GM18519 (cell line): ENCODE data around the gene RGCC.
A peak's percentile ranks its signal among the peaks of the same experiment; 100 is the strongest.
"Not testable (repeated sequence)": the region's sequence is repeated elsewhere in the genome, so short reads cannot be mapped to it uniquely, and the experiment has no call there.

Experiments
- ATAC-seq: cut with Tn5 transposase; IDR thresholded peaks from one replicate; pipeline ENCODE4 v1.9.1; 2021; ENCODE audit warnings: mild to moderate bottlenecking, moderate library complexity; ENCODE audit not compliant: unreplicated experiment, low FRiP score

The RGCC gene

DNA sequence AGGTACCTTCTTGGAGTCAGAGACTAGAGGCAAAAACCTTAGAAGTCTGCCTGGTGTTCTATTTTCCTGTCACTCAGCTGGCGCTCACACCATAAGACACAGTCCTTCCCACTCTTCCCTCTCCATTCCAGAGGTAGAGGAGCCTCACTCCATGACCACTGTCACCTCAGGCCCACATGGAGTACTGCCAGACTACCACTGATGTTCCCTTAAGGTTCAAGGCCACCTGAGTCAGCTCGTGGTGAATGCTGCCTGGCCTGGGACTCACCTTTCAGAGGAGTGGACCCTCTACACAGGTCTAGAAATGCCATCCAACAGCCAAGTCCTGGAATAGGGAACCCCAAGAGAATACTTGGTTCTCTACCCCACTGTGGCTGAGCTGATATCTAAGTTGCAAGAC lies 29.9 kb downstream of the RGCC start:
- ATAC-seq: no peak

- ATAC-seq: no peak
Measured at GRCh38 chr13:41488124-41488523, 30.8 kb downstream of the RGCC start.

GRCh38 chr13:41490371-41491015 lies 33.1 kb downstream of the RGCC start:
- ATAC-seq: no peak

DNA sequence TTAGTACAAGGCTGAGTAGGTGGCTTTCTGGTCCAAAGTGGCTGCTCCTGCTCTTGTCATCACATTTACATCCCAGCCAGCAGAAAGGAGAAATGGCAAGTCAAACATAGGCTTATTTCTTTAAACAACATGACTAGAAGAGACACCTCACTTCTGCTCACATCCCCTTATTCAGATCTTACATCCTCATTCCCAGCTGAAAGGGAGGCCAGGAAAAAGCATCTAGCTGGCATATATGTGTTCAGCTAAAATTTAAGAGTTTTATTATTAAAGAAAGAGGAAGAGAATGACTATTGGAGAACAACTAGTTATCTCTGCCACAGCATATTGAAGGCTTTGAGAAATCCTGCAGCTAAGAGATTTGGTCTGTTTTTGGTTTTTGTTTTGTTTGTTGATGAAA lies 34.1 kb downstream of the RGCC start:
- no peak for ATAC-seq

- no peak for ATAC-seq
Measured at GRCh38 chr13:41492432-41493260, 35.3 kb downstream of the RGCC start.

DNA sequence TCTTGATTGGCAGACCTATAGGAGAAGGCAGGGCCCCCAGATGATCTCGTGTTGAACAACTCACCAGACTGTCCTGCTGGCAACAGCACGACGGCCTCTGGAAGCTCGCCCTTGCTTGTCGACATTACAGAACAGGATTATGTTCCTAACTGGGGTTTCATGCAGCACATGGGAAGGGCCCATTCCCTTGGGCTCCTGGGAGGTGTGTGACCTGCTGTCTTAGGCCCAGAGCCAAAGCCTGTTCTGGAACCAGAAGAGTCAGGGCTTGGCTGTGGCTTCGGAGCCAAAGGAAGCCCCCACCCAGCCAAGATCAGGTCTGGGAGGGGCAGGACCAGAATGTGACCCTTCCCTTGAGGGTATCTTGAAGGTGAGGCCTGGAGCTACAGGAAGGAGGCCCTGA lies 36.9 kb downstream of the RGCC start:
- no peak for ATAC-seq

- no peak for ATAC-seq
Measured at GRCh38 chr13:41495044-41495443, 37.7 kb downstream of the RGCC start.

DNA sequence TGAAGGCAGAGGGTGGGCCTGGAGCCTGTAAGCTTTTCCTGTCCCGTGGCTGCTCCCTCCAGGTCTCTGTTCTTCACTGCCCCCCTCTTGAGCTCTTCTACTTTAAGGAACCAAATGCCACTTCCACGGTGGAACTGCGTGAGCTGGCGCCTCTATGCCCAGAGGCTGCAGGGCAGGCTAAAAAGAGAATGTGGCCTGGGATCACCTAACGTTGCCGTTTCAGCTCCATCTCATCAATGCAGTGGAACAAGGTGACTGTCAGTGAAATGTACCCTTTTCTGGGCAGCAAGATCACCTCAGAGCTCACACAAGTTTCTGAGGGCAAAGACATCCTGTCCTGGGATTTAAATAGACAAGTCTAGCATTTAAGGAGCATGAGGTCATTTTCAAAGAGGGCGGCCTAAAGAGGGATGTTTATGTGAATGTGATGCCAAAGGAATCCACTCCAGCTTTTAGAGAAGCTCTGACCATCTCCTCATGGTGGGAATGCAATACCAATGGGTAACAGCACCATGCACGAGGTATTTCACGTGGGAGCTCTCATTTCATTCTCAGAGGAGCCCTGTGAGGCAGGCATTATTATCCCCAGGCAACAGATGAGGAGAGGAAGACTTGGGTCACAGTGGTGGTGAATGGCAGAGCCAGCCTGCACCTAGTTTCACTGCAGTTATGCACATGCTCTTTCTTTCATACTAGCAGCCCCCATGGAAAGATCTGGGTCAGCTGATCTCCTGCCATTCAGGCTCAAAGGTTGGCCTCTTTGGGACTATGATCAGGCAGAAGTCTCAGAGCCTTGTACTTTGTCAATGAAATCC lies 39.3 kb downstream of the RGCC start:
- ATAC-seq: no peak

GRCh38 chr13:41497436-41497835 lies 40.1 kb downstream of the RGCC start:
- no peak for ATAC-seq

GRCh38 chr13:41499452-41499851 lies 42.1 kb downstream of the RGCC start:
- no peak for ATAC-seq

DNA sequence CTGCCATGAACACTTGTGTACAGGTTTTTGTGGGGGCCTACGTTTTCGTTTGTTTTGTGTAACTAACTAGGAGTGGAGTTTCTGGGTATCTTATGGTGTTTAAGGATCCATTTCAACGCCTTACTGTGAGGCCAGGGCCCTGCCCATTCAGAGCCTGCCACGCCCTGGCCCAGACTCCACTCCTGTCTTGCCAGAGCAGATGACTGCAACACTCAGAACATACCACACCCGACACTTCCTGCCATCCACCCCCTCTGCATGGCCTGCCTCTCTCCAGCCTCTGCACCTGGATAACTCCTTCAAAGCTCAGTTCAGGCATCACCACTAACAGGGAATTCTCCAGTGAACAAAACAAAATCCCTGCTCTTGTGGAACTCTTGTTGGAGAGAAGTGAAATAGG lies 43.2 kb downstream of the RGCC start:
- no peak for ATAC-seq

DNA sequence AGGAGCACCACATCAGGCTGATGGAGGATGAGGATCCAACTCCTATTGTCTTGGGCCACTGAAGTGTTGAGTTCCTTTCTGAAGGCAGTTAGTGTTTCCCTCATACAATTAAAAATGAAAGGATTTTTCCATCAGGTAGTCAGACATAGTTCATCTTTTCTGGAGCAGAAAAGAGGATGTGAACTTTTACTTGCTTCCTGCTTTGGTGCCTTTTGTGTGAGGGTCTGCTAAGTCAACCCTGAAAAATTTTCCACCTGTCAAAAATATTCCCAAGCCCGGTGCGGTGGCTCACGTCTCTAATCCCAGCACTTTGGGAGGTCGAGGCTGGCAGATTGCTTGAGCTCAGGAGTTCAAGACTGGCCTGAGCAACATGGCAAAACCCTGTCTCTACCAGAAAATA lies 43.9 kb downstream of the RGCC start:
- no peak for ATAC-seq

DNA sequence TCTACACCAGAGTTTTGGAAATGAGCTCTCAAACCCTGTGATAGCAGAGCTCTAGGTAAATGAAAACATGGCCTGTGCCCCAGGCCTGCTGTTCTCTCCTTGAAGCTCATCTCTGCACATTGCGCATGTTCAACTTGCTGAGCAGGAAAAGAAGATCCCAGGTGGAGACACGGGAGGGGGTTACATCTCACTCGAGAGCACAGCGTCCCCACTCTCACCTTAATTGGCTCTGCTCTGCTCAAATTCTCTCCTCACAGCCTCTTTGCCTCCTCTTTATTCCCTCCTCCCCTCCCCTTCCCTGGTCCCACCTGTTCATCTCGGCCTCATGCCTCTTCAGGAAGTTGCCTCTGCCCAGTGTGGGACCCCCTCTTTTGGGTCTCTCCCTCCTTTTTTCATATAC lies 44.7 kb downstream of the RGCC start:
- ATAC-seq: no peak

- peak; percentile 73 for ATAC-seq
Measured at GRCh38 chr13:41502673-41503072, 45.3 kb downstream of the RGCC start.

DNA sequence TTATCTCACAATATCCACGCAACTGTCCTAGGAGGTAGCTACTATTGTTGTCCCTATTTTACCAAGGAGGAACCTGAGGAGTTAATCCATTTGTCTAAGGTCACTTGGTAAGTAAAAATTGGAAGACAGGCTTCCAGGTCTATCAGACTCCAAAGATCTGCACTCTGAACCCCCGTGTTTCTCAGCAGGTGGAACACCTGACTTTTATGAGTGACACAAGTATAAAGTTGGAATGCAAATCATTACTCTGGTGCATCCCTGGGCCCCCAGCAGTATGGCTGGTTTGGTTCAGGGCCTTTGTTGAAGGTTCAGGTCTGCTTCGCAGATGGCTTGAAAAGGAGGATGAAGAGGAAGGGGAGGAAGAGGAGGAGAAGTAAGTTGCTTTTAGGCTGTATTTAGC lies 46.0 kb downstream of the RGCC start:
- no peak for ATAC-seq

DNA sequence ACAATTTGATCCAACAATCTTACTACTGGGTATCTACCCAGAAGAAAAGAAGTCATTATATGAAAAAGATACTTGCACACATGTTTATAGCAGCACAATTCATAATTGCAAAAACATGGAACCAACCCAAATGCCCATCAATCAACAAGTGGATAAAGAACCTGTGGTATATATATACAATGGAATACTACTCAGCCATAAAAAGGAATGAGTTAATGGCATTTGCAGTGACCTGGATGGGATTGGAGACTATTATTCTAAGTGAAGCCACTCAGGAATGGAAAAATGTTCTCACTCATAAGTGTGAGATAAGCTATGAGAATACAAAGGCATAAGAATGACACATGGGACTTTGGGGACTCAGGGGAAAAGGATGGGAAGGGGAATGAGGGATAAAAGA lies 47.3 kb downstream of the RGCC start:
- not testable (repeated sequence) for ATAC-seq

DNA sequence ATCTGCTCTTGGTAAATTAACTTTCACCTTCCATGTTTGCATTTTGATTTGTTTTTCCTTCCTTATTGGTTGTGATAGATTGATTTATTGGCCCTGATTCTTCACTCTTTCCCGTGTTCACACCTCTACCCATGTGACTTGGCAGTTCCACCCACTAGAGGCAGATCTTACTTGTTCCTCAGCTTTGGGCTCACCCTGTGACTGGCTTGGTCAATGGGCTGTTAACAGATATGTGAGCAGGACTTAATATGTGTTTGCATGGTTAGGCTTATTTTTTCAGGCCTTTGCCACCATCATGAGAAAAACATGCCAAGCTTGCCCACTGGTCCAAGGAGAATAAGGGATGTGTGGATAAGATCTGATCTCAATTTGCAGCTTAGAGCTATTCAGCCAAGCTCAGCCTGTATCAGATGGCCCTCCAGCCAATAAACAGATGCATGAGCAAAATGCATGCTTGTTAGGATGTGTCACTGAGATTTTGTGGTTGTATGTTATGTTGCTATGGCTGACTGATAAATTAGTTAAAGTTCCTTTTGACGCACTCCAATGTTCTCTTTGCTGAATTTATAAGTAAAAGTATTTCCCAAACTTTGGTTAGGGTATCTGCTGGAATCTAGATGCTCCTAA lies 48.0 kb downstream of the RGCC start:
- ATAC-seq: no peak

DNA sequence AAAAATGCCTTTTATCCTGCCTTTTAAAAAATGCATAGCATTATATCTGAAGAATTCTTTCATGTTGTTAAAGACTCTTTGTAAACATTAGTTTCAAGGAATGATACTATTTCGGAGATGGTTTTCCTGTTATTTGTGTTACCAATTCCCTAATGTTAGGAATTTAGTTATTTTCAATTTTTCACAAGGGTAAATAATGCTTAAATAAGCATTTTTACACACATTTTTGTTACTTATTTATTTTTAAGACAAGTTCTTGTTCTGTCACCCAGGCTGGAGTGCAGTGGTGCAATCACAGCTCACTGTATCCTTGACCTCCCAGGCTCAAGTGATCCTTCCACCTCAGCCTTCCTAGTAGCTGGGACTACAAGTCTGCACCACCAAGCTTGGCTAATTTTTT lies 49.0 kb downstream of the RGCC start:
- ATAC-seq: no peak

GRCh38 chr13:41509971-41510370 lies 52.6 kb downstream of the RGCC start:
- no peak for ATAC-seq

DNA sequence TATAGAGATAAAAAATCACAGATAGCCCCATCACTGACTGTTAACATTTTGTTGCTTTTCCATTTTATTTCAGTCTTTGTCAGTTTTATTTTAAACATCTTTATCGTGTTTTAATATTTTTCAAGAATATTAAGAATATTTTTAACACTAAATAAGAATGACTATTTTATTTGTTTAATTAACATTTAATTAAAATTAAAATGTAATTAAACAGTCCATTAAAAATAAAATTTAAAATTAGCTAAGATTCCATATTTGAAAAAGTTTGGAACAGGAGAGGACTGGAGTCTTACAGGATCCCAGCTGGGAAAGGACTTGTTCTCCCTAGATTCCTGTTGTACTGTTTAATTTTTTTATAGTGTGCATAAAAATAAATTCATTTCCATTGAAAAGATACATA lies 54.5 kb downstream of the RGCC start:
- ATAC-seq: no peak

DNA sequence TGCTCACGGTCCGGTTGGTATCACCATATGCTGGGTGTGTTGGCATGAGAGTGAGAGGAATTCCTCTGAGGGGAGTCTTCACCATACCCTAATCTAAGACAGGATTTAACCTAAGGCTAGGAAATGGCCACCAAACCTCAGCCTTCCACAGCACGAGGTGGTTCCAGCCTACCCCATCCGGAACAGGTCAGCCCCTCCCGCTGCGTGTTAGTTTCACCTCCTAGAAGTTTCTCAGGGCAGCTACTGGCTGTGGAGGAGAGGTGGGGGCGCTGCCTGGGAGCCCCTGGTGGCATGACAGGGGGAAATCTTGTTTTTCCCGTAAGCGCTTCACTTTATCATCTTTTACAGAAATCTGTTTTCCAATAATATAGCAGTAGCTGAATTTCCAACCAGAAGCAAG lies 55.1 kb downstream of the RGCC start:
- no peak for ATAC-seq
